Measurements from ENCODE around the gene PGA4. TPM values are rescaled to one million over a fixed set of nuclear protein-coding genes. Genes with fewer than 3 reads are reported as not detected.
"Not testable (repeated sequence)": the region's sequence is repeated elsewhere in the genome, so short reads cannot be mapped to it uniquely, and the experiment has no call there.

PGA4 gene
- 0.28 TPM for polyA plus RNA-seq (ENCODE audit: insufficient read length)
- long read RNA-seq, donor 1, result 0 reads
- long read RNA-seq, donor 2, result 0 reads
- long read RNA-seq, donor 3, result 0 reads
- long read RNA-seq, donor 4, result 0 reads
- long read RNA-seq, donor 5, result 0 reads
- long read RNA-seq, donor 6, result 0 reads
- long read RNA-seq, donor 7, result 0 reads
- long read RNA-seq, donor 8, result 0 reads

DNA sequence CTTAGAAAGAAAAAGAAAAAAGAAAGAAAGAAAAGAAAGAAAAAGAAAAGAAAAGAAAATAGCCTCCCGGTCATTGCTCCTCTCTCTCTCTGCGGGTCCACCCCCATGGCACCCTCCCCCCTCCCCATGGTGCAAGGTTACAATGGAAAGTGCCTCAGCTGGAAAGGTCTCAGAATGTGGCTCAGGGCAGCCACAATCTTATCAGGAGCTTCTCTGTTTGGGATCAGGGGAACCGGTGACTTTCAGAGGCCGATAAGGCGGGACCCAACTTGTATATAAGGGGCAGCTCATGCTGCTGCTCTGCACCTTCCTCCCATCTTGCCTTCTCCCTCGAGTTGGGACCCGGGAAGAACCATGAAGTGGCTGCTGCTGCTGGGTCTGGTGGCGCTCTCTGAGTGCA, at the start of gene PGA4:
Gene PGA4 (plus strand): TSS at position 301 of the 400 bp plus-strand sequence. CDS start 54 bp downstream, at position 355.
- DNase-seq, result not testable (repeated sequence)

DNA sequence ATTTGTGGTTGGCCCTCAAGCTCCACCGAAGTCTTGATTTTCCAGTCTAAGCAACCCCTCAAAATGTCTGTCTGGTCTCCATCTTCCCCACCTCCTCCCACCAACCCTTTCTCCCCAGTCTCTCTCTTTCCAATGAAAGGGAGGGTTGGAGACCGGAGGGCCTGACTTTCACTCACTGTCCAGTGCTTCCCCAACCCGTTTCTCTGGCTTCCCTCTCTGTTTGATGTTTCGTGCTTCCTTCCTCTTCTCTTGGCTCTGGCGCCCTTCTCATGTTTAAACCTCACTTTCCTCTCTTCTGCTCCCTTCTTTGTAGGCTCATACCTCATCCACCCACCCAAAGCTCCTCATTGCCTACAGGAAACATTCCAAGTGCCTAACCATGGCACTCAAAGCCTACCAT, 49.8 kb upstream of the PGA4 start:
- DNase-seq, result no peak

- DNase-seq, result no peak
Measured at GRCh38 chr11:61172888-61173287, 49.3 kb upstream of the PGA4 start.

DNA sequence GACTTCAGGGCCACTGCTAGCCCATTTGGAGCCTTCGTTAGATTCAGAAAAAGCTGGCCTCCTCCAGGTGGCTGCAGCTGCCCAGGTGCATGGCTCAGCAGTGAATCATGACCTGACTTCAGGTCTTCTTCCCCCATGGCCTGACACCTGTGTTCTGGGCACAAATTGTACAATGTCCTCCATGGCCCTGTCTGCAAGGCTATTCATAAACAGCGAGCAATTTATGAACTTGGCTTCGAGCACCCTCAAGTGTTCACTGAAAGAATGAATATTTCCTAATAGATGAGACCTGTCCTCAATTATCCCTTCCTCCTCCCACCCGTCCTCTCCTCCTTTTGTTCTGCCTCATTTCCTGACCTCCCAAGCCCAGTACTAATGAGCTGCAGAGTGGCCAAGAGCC, 48.7 kb upstream of the PGA4 start:
- no peak for DNase-seq

DNA sequence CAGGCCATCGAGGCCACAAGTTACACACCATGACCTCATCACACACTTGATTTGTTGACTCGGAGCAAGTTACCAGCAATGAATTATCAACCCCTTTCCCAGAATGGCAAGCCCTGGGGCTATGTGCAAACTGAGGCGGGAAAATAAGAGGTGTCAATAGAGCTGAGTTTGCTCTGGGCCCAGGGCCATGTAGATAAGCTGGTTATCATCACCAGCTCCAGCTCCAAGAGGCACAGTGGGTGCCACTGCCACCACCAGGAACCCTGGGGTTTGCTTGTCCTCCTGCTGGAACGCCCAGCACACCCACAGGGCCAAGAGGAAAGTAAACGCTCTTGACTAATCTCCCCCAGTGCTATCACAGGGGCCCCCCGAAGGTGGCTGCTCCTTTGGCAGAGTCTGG, 47.9 kb upstream of the PGA4 start:
- no peak for DNase-seq

GRCh38 chr11:61174949-61175348, 47.2 kb upstream of the PGA4 start:
- no peak for DNase-seq

DNA sequence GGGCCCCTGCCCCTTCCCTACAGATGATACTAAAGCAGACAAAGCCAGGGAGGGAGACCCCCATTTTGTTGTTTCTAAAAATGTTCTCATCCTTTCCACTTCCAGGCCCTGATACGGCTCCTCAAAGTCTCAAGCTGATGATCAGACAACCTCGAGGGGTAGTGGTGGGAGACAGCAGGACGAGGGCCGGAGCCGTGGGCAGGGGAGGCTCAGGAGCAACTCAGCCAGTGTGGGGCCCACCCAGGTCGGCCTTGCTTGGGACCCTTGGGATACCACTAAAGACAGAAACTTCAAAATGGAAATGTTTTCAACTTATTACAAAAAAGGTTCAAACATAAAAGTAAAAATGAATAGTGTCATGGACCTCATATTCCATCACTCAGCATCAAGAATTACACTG, 45.7 kb upstream of the PGA4 start:
- DNase-seq, result no peak

DNA sequence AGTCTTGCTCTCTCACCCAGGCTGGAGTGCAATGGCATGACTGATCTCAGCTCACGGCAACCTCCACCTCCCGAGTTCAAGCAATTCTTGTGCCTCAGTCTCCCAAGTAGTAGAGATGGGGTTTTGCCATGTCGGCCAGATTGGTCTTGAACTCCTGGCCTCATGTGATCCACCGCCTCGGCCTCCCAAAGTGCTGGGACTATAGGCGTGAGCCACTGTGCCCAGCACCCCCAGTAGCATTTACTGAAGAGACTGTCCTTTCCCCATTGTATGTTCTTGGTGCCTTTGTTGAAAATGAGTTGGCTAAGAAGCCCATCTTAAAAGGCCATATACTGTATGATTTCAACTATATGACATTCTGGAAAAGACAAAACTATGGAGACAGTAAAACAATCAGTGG, 41.9 kb upstream of the PGA4 start:
- not testable (repeated sequence) for DNase-seq

GRCh38 chr11:61181489-61181888, 40.7 kb upstream of the PGA4 start:
- no peak for DNase-seq

DNA sequence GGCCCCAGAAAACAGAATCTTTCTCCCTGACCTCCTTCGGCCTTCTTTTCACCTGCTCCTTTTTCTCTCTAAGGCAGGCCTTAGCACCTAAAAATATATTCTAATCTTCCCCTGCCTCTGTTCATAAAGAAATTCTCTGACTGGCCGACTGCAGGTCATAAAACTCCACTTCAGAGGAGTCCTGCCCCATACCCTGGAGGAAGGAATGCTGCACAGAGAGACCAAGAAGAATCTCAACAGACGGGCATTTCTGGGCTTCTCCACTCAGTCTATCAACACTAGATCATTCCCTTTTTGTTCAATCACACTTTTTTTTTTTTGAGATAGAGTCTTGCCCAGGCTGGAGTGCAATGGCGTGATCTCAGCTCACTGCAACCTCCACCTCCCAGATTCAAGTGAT, 38.5 kb upstream of the PGA4 start:
- DNase-seq, result no peak

- DNase-seq, result no peak
Measured at GRCh38 chr11:61186504-61186903, 35.6 kb upstream of the PGA4 start.

DNA sequence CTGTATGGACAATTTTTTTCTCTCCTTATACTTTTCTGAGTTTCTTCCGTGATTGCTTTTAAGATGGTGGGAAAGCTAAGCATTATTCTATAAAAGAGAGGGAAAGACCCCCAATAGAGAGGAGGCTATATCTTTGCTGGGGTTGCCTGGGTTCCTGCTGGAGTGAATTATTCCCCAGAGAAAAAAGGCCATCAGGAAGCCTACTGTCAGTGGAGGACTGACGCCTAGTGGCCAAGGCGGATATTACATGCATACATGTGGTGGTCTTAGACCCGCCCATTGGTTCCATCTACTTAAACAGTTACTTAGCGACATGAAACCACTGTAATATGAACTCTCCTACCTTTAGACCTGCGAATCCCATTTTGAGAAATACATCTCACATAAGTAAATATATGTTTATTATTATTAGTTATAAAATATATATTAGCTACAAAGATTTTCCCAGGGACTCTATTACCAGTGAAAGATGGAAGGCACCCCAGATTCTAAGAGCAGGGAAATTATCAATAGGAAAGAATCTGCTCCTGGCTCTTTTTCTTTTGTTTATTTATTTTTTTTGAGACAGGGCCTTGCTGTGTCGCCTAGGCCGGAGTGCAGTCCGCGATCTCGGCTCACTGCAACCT, 34.5 kb upstream of the PGA4 start:
- DNase-seq, result peak; percentile 90

- DNase-seq, result no peak
Measured at GRCh38 chr11:61189933-61190332, 32.2 kb upstream of the PGA4 start.

GRCh38 chr11:61193596-61193995, 28.6 kb upstream of the PGA4 start:
- no peak for DNase-seq

DNA sequence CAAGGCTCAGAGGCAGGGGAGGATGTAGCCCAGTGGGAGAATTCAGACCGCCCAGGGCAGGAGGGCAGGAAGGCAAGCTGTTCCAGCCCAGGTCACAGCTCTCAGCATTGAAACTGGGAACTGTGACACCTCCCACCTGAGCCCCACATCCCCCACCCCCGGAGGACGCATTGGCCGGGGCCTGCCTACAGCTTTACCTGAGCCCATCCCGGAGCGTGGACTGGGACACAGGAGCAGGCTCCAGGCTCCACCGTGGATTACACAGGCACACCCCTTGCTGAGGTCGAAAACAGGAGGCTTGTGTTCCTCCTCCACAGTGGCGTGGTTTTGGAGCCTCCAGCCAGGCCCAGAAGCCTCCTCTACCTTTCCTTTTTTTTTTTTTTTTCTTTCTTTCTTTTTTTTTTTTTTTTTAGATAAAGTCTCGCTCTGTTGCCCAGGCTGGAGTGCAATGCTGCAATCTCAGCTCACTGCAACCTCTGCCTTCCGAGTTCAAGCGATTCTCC, 27.9 kb upstream of the PGA4 start:
- DNase-seq, result no peak

- no peak for DNase-seq
Measured at GRCh38 chr11:61194981-61195695, 27.0 kb upstream of the PGA4 start.

DNA sequence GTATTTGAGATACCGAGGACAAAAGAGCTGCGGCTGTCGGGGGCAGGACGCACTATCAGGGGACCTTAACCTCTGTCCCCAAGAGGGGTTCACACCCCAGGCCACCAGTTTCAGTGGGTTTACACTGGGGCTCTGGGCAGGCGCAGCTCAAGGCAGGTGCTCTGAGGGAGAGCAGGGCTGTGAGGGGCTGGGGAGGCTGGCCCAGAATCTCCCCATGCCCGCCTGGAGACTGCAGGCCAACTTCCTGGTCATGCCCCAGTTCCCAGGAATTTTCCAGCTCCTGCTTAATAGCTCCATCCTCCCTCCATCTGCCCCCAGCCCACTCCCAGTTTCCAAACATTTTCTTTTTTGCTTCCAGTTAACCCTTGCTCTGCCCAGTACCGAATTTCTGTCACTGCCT, 26.4 kb upstream of the PGA4 start:
- DNase-seq, result peak; percentile 69

GRCh38 chr11:61198361-61198760, 23.8 kb upstream of the PGA4 start:
- DNase-seq, result no peak

DNA sequence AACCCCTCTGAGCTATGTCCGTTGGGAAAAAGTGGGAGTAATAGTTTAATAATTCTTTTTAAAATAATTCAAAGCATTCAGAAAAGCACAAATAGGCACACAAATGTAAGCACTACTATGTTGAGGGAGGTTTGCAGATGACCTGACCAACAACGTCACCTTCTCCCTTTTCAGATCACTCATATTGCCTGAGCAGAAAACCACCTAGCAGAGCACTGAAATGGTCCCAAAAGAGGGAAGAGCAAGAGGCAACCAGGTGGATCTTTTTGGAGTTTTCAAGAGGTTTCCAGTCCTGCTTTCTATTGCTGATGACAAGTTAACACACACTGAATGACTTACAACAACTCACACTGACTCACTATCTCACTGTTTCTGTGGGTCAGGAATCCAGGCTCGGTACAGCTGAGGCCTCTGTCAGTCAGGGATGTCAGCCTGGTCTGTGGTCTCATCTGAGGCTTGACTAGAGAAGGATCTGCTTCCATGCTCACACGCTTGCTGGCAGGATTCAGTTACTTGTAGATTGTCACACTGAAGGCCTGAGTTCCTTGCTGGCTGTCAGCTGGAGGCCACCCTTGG, 23.1 kb upstream of the PGA4 start:
- DNase-seq, result no peak

DNA sequence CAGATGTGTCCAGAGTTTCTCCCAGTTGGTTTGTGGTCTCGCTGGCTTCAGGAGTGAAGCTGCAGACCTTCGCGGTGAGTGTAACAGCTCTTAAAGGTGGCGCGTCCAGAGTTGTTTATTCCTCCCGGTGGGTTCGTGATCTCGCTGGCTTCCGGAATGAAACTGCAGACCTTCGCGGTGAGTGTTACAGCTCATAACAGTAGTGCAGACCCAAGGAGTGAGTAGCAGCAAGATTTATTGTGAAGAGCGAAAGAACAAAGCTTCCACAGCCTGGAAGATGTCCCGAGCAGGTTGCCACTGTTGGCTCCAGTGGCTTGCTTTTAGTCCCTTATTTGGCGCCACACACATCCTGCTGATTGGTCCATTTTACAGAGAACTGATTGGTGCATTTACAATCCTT, 20.7 kb upstream of the PGA4 start:
- DNase-seq, result no peak

GRCh38 chr11:61202950-61203746, 19.0 kb upstream of the PGA4 start, which contains the start of gene PGA3:
Gene PGA3 (plus strand): TSS chr11:61203515. CDS start chr11:61203565, 50 bp downstream.
- DNase-seq, result not testable (repeated sequence)

- DNase-seq, result not testable (repeated sequence)
Measured at GRCh38 chr11:61203873-61204272, 18.3 kb upstream of the PGA4 start.
